ENCODE measurements around the gene ZSWIM6.

GRCh38 chr5:61559722-61560121 lies 227.7 kb downstream of the ZSWIM6 start:
- TF ChIP-seq CTCF (IDR thresholded peaks at IDR 0.05; ENCODE audit: insufficient read depth, low read length, poor library complexity, severe bottlenecking) (no peak), EZH2phosphoT487 (conservative IDR thresholded peaks at IDR 0.05; ENCODE audit: low read length) (no peak)
